Mammary epithelial cell (primary cell): ENCODE data around the gene IER3IP1.

Source experiments
- CTCF ChIP-seq, 2 donors: IDR thresholded peaks in 1 of 2; conservative IDR thresholded peaks in 1 of 2; 2 replicates each; pipeline ENCODE4 v1.5.1; 2011 to 2012; ENCODE audit warnings: inconsistent platforms in 2 of 2, low read length in 2 of 2, mild to moderate bottlenecking in 2 of 2, control low read depth in 1 of 2, low read depth in 1 of 2; ENCODE audit not compliant: insufficient read depth in 1 of 2; ENCODE audit errors: extremely low read depth in 1 of 2
- EZH2 ChIP-seq: IDR thresholded peaks from 2 replicates; pipeline ENCODE4 v1.6.1; 2012; ENCODE audit warnings: low read length, inconsistent platforms, borderline replicate concordance

- no peak for TF ChIP-seq CTCF (conservative IDR thresholded peaks at IDR 0.05 in 1 of 2, IDR thresholded peaks at IDR 0.05 in 1 of 2; ENCODE audit: extremely low read depth in 1 of 2, insufficient read depth in 1 of 2, low read depth in 1 of 2, low read length in 2 of 2)
- TF ChIP-seq EZH2: no peak
These were observed 33.0 kb downstream of the IER3IP1 start for GRCh38 chr18:47143153-47143552.
